K562 (cell line): Measurements from ENCODE around the gene APELA. TPM values are rescaled to one million over a fixed set of nuclear protein-coding genes. Genes with fewer than 3 reads are reported as not detected.

Source experiments
- ETV6 ChIP-seq, 3 experiments: fragments of 150-350 bp in 1 of 3; sonication (generic) in 1 of 3; formaldehyde crosslinking in 1 of 3; IDR thresholded peaks; 2 replicates each; pipeline versions ENCODE4 v1.6.1 to v1.8.0; 2014 to 2022; ENCODE audit warnings: borderline replicate concordance in 2 of 3, low read depth in 2 of 3, antibody characterized with exemption in 1 of 3, low read length in 1 of 3, mild to moderate bottlenecking in 1 of 3, missing genetic modification reagents in 1 of 3
- KDM4B ChIP-seq, 2 experiments: fragments of 450-650 bp in 1 of 2; sonication (generic) in 1 of 2; IDR thresholded peaks; 2 replicates each; pipeline ENCODE4 v1.6.1; 2016 to 2017; ENCODE audit warnings: borderline replicate concordance in 2 of 2, antibody characterized with exemption in 1 of 2, low read depth in 1 of 2, mild to moderate bottlenecking in 1 of 2
- MAFK ChIP-seq: IDR thresholded peaks from 2 replicates; pipeline ENCODE4 v1.6.1; 2011; ENCODE audit warnings: low read length, improper control_type of control experiment
- POLR2H ChIP-seq: IDR thresholded peaks from 2 replicates; pipeline ENCODE4 v1.6.1; 2016; ENCODE audit warnings: missing genetic modification characterization, low read depth, mild to moderate bottlenecking, control low read depth, missing compliant biosample characterization, moderate library complexity
- polyA plus RNA-seq, 8 experiments: library from polyadenylated mRNA; depleted of rRNA in 4 of 8; stranded (reverse) in 5 of 8; unstranded in 3 of 8; fragments of >200 nt; fragmentation: Nextera tagmentation in 2 of 8; fragmentation: Illumina TruSeq in 1 of 8; extraction: Ambion mirVana in 2 of 8; extraction: Trizol in 1 of 8; gene quantifications; 2 replicates each; pipeline versions ENCODE4 v1.2.1 to v1.2.3, GENCODE V29; 2011 to 2014; ENCODE audit warnings: inconsistent platforms in 1 of 8, missing spikeins in 1 of 8
- total RNA-seq, 7 experiments: library from RNA; depleted of rRNA in 6 of 7; stranded (reverse); fragments of >200 nt in 6 of 7; fragmentation: Illumina TruSeq in 2 of 7; extraction: Trizol in 2 of 7; gene quantifications; 2 replicates each; pipeline versions ENCODE4 v1.2.1 to v1.2.3, GENCODE V29; 2011 to 2021; ENCODE audit warnings: low replicate concordance in 1 of 7
- TF ChIP-seq, protein P1 (sequence below), 2 experiments: fragments of 450-650 bp; formaldehyde crosslinking in 1 of 2; IDR thresholded peaks; 2 replicates each; pipeline versions ENCODE4 v1.4.0 to v1.6.1; 2014 to 2020; ENCODE audit warnings: mild to moderate bottlenecking in 2 of 2, borderline replicate concordance in 1 of 2, low read depth in 1 of 2
- TF ChIP-seq, protein P2 (sequence below): fragments of 250-450 bp; sonication (Bioruptor Pico); IDR thresholded peaks from 2 replicates; pipeline ENCODE4 v1.8.0; 2022; ENCODE audit warnings: moderate library complexity, mild to moderate bottlenecking, inconsistent platforms
- TF ChIP-seq, protein P3 (sequence below): fragments of 250-450 bp; sonication (Bioruptor Pico); IDR thresholded peaks from 2 replicates; pipeline ENCODE4 v1.5.1; 2021; ENCODE audit warnings: mild to moderate bottlenecking
- TF ChIP-seq, protein P4 (sequence below): IDR thresholded peaks from 2 replicates; pipeline ENCODE4 v1.6.1; 2011; ENCODE audit warnings: borderline replicate concordance, low read depth, mild to moderate bottlenecking, moderate library complexity, low read length; ENCODE audit not compliant: insufficient read depth, poor library complexity, severe bottlenecking
- TF ChIP-seq, protein P5 (sequence below): IDR thresholded peaks from 2 replicates; pipeline ENCODE4 v1.6.1; 2012; ENCODE audit warnings: low read depth, low read length, improper control_type of control experiment, borderline replicate concordance

APELA gene
- total and polyA plus RNA-seq, 9 of the 15 experiments (the other 6 are each of a cell fraction or from before 2014, with no cell fraction given) = not detected

DNA sequence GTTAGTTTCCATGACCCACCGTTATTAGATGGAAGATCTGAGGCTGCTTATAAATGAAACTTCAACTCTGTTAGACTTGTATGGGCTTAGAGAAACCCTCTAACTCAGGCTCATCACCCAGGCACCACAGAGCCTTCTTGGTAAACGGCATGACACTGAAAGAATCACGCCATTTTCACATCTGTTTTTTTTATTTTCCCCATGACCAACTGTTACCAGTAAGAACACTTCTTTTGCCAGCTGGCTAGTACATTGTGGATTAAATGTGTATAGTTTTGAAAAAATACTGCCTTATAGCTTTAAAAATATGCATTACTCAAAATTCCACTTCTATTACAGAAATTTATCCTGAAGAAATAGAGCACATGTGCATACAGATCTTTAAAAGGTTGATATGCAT is 48.0 kb upstream of the APELA start (continued):
- TF ChIP-seq, protein P1, sequence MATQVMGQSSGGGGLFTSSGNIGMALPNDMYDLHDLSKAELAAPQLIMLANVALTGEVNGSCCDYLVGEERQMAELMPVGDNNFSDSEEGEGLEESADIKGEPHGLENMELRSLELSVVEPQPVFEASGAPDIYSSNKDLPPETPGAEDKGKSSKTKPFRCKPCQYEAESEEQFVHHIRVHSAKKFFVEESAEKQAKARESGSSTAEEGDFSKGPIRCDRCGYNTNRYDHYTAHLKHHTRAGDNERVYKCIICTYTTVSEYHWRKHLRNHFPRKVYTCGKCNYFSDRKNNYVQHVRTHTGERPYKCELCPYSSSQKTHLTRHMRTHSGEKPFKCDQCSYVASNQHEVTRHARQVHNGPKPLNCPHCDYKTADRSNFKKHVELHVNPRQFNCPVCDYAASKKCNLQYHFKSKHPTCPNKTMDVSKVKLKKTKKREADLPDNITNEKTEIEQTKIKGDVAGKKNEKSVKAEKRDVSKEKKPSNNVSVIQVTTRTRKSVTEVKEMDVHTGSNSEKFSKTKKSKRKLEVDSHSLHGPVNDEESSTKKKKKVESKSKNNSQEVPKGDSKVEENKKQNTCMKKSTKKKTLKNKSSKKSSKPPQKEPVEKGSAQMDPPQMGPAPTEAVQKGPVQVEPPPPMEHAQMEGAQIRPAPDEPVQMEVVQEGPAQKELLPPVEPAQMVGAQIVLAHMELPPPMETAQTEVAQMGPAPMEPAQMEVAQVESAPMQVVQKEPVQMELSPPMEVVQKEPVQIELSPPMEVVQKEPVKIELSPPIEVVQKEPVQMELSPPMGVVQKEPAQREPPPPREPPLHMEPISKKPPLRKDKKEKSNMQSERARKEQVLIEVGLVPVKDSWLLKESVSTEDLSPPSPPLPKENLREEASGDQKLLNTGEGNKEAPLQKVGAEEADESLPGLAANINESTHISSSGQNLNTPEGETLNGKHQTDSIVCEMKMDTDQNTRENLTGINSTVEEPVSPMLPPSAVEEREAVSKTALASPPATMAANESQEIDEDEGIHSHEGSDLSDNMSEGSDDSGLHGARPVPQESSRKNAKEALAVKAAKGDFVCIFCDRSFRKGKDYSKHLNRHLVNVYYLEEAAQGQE (IDR thresholded peaks at IDR 0.05; ENCODE audit: borderline replicate concordance) = no peak
- TF ChIP-seq, protein P1 (CRISPR knock-in tag; IDR thresholded peaks at IDR 0.05; ENCODE audit: low read depth) = no peak
- TF ChIP-seq, protein P2, sequence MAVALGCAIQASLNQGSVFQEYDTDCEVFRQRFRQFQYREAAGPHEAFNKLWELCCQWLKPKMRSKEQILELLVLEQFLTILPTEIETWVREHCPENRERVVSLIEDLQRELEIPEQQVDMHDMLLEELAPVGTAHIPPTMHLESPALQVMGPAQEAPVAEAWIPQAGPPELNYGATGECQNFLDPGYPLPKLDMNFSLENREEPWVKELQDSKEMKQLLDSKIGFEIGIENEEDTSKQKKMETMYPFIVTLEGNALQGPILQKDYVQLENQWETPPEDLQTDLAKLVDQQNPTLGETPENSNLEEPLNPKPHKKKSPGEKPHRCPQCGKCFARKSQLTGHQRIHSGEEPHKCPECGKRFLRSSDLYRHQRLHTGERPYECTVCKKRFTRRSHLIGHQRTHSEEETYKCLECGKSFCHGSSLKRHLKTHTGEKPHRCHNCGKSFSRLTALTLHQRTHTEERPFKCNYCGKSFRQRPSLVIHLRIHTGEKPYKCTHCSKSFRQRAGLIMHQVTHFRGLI = no peak
- TF ChIP-seq KDM4B (IDR thresholded peaks at IDR 0.05; ENCODE audit: borderline replicate concordance in 2 of 2, low read depth in 1 of 2) (no peak), POLR2H (tag) (no peak), ETV6 (IDR thresholded peaks at IDR 0.05; ENCODE audit: borderline replicate concordance in 1 of 2, low read depth in 2 of 2, low read length in 1 of 2) (no peak), ETV6 (CRISPR knock-in tag; IDR thresholded peaks at IDR 0.05; ENCODE audit: borderline replicate concordance) (no peak), MAFK (no peak)
- TF ChIP-seq, protein P3, sequence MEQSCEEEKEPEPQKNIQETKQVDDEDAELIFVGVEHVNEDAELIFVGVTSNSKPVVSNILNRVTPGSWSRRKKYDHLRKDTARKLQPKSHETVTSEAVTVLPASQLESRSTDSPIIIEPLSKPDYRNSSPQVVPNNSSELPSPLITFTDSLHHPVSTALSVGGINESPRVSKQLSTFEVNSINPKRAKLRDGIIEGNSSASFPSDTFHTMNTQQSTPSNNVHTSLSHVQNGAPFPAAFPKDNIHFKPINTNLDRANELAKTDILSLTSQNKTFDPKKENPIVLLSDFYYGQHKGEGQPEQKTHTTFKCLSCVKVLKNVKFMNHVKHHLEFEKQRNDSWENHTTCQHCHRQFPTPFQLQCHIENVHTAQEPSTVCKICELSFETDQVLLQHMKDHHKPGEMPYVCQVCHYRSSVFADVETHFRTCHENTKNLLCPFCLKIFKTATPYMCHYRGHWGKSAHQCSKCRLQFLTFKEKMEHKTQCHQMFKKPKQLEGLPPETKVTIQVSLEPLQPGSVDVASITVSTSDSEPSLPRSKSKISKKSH (CRISPR knock-in tag) = no peak
- TF ChIP-seq, protein P4, sequence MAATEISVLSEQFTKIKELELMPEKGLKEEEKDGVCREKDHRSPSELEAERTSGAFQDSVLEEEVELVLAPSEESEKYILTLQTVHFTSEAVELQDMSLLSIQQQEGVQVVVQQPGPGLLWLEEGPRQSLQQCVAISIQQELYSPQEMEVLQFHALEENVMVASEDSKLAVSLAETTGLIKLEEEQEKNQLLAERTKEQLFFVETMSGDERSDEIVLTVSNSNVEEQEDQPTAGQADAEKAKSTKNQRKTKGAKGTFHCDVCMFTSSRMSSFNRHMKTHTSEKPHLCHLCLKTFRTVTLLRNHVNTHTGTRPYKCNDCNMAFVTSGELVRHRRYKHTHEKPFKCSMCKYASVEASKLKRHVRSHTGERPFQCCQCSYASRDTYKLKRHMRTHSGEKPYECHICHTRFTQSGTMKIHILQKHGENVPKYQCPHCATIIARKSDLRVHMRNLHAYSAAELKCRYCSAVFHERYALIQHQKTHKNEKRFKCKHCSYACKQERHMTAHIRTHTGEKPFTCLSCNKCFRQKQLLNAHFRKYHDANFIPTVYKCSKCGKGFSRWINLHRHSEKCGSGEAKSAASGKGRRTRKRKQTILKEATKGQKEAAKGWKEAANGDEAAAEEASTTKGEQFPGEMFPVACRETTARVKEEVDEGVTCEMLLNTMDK = no peak
- TF ChIP-seq, protein P5, sequence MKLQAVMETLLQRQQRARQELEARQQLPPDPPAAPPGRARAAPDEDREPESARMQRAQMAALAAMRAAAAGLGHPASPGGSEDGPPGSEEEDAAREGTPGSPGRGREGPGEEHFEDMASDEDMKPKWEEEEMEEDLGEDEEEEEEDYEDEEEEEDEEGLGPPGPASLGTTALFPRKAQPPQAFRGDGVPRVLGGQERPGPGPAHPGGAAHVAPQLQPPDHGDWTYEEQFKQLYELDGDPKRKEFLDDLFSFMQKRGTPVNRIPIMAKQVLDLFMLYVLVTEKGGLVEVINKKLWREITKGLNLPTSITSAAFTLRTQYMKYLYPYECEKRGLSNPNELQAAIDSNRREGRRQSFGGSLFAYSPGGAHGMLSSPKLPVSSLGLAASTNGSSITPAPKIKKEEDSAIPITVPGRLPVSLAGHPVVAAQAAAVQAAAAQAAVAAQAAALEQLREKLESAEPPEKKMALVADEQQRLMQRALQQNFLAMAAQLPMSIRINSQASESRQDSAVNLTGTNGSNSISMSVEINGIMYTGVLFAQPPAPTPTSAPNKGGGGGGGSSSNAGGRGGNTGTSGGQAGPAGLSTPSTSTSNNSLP = no peak
